HepG2 (cell line): ENCODE data around the gene CPXM2. TPM values are rescaled to one million over a fixed set of nuclear protein-coding genes. Genes with fewer than 3 reads are reported as not detected.

Experiments
- ATAC-seq: fragments of 200-7000 bp; cut with Tn5 transposase; 3 replicates; pipeline ENCODE4 v1.9.1; 2020; ENCODE audit warnings: mild to moderate bottlenecking, moderate library complexity
- BruUV-seq: library from RNA; stranded (reverse); fragments of 400-500 nt; replicated peaks from 2 replicates; lab custom pipeline; 2021; lab: Mats Ljungman, UMichigan
- CTCF ChIA-PET: fragments of 300-600 bp; formaldehyde crosslinking; extraction: SDS; loops from one replicate; lab custom pipeline; 2021; ENCODE audit warnings: low total read pairs, inconsistent platforms, low intra/inter-chr PET ratio; lab: Yijun Ruan, JAX
- POLR2A ChIA-PET: fragments of 350-600 bp; sonication (Branson Sonifier 250); formaldehyde crosslinking; loops from one replicate; lab custom pipeline; 2020; ENCODE audit warnings: antibody characterized with exemption, inconsistent platforms; lab: Yijun Ruan, JAX
- DNase-seq: peaks from one replicate; pipeline ENCODE4 v3.0.0-alpha.2; 2015; ENCODE audit warnings: low spot score
- FAIRE-seq: peaks from 3 replicates; lab custom pipeline; 2011; peaks lifted over from hg19 to GRCh38; lab: Jason Lieb, UNC
- H2AFZ ChIP-seq: one replicate; pipeline ENCODE4 v1.6.1; 2011; ENCODE audit warnings: low read length, inconsistent platforms
- H3K27ac ChIP-seq: fragments of 300-600 bp; 3 replicates; pipeline ENCODE4 v1.8.0; 2011; ENCODE audit warnings: mixed run types, mild to moderate bottlenecking, mixed read lengths, low read length, inconsistent platforms; ENCODE audit not compliant: insufficient read depth; ENCODE audit errors: extremely low read length
- H3K27me3 ChIP-seq, 2 experiments: fragments of 200-600 bp in 1 of 2; 2 replicates in 1 of 2; 3 replicates in 1 of 2; pipeline versions ENCODE4 v1.6.0 to v1.8.0; 2011; ENCODE audit warnings: low read length in 2 of 2, mild to moderate bottlenecking in 2 of 2, moderate library complexity in 2 of 2, inconsistent platforms in 1 of 2; ENCODE audit not compliant: insufficient read depth in 2 of 2, control insufficient read depth in 1 of 2
- H3K36me3 ChIP-seq, 2 experiments: fragments of 200-600 bp in 1 of 2; replicated peaks in 1 of 2; 2 replicates in 1 of 2; 3 replicates in 1 of 2; pipeline versions ENCODE4 v1.5.1 to v1.8.0; 2011; ENCODE audit warnings: low read length in 2 of 2, inconsistent platforms in 1 of 2; ENCODE audit not compliant: insufficient read depth in 2 of 2, control insufficient read depth in 1 of 2
- H3K4me1 ChIP-seq: 2 replicates; pipeline ENCODE4 v1.5.1; 2012; ENCODE audit warnings: low read length, inconsistent platforms; ENCODE audit not compliant: insufficient read depth
- H3K4me2 ChIP-seq: 2 replicates; pipeline ENCODE4 v1.6.0; 2011; ENCODE audit warnings: low read depth, low read length, inconsistent platforms
- H3K4me3 ChIP-seq, 3 experiments: fragments of 200-600 bp in 1 of 3; sonication (generic), shearing (Covaris generic) in 1 of 3; replicated peaks in 1 of 3; 2 replicates each; pipeline ENCODE4 v1.5.1; 2011 to 2016; ENCODE audit warnings: low read length in 3 of 3, inconsistent platforms in 2 of 3, low read depth in 2 of 3, mild to moderate bottlenecking in 2 of 3, control low read depth in 1 of 3, mixed read lengths in 1 of 3; ENCODE audit not compliant: insufficient read depth in 1 of 3
- H3K79me2 ChIP-seq: one replicate; pipeline ENCODE4 v1.6.1; 2011; ENCODE audit warnings: low read length, inconsistent platforms; ENCODE audit not compliant: insufficient read depth
- H3K9ac ChIP-seq: 2 replicates; pipeline ENCODE4 v1.6.0; 2011; ENCODE audit warnings: mild to moderate bottlenecking, low read depth, low read length, inconsistent platforms; ENCODE audit not compliant: insufficient read depth
- H3K9me3 ChIP-seq: 2 replicates; pipeline ENCODE4 v1.5.1; 2012; ENCODE audit warnings: mild to moderate bottlenecking, low read length
- H4K20me1 ChIP-seq: 2 replicates; pipeline ENCODE4 v1.6.0; 2011; ENCODE audit warnings: inconsistent platforms, mild to moderate bottlenecking, low read length, moderate library complexity; ENCODE audit not compliant: insufficient read depth
- ARID4A ChIP-seq: sonication (generic); formaldehyde crosslinking; IDR thresholded peaks from 2 replicates; pipeline ENCODE4 v1.5.0; 2020; ENCODE audit warnings: mild to moderate bottlenecking, missing genetic modification reagents, borderline replicate concordance
- BORCS8-MEF2B ChIP-seq: sonication (generic); formaldehyde crosslinking; IDR thresholded peaks from 2 replicates; pipeline ENCODE4 v1.8.0; 2022; ENCODE audit warnings: mild to moderate bottlenecking, missing genetic modification reagents
- BRF2 ChIP-seq: sonication (generic); formaldehyde crosslinking; IDR thresholded peaks from 2 replicates; pipeline ENCODE4 v1.8.1; 2022; ENCODE audit warnings: mild to moderate bottlenecking, missing genetic modification reagents
- FOXP1 ChIP-seq, 2 experiments: fragments of 450-650 bp in 1 of 2; IDR thresholded peaks; 2 replicates each; pipeline ENCODE4 v1.6.1; 2017 to 2018; ENCODE audit warnings: antibody characterized with exemption in 1 of 2
- HNRNPK ChIP-seq: fragments of 200-400 bp; formaldehyde crosslinking; IDR thresholded peaks from 2 replicates; pipeline ENCODE4 v1.6.1; 2018; ENCODE audit warnings: low read length, low read depth, moderate library complexity, mild to moderate bottlenecking; ENCODE audit not compliant: poor library complexity, severe bottlenecking
- MLXIP ChIP-seq: sonication (generic); formaldehyde crosslinking; IDR thresholded peaks from 2 replicates; pipeline ENCODE4 v1.9.0; 2021; ENCODE audit warnings: missing genetic modification reagents, borderline replicate concordance
- WIZ ChIP-seq: sonication (generic); formaldehyde crosslinking; IDR thresholded peaks from 2 replicates; pipeline ENCODE4 v1.5.1; 2020; ENCODE audit warnings: mild to moderate bottlenecking, missing genetic modification reagents
- ZFP41 ChIP-seq: sonication (generic); formaldehyde crosslinking; IDR thresholded peaks from 2 replicates; pipeline ENCODE4 v1.4.0; 2020; ENCODE audit warnings: mild to moderate bottlenecking, missing genetic modification reagents, borderline replicate concordance
- ZNF124 ChIP-seq: sonication (generic); formaldehyde crosslinking; IDR thresholded peaks from 2 replicates; pipeline ENCODE4 v1.4.0; 2020; ENCODE audit warnings: missing genetic modification reagents
- ZNF703 ChIP-seq: sonication (generic); formaldehyde crosslinking; IDR thresholded peaks from 2 replicates; pipeline ENCODE4 v1.5.1; 2020; ENCODE audit warnings: missing genetic modification reagents, mild to moderate bottlenecking, moderate library complexity, borderline replicate concordance
- ZNF770 ChIP-seq: sonication (generic); formaldehyde crosslinking; IDR thresholded peaks from 2 replicates; pipeline ENCODE4 v1.5.0; 2020; ENCODE audit warnings: mild to moderate bottlenecking, missing genetic modification reagents
- ZNF784 ChIP-seq: sonication (generic); formaldehyde crosslinking; IDR thresholded peaks from 2 replicates; pipeline ENCODE4 v1.5.1; 2020; ENCODE audit warnings: missing genetic modification reagents, mild to moderate bottlenecking, borderline replicate concordance
- ZSCAN29 ChIP-seq: sonication (generic); formaldehyde crosslinking; conservative IDR thresholded peaks from 2 replicates; pipeline ENCODE4 v1.4.0; 2020; ENCODE audit warnings: mild to moderate bottlenecking, missing genetic modification reagents
- WGBS: methylation state at CpG from one replicate; pipeline ENCODE4 v1.1.6; 2017; ENCODE audit warnings: low lambda C conversion rate; 5-methylcytosine and 5-hydroxymethylcytosine counted together
- in situ Hi-C: cut with HindIII; loops from 2 replicates; pipeline ENCODE4 v1.10.0; 2017; ENCODE audit warnings: low pct_unique_long_range_greater_than_20kb; ENCODE audit not compliant: extremely low pct_ligation_motif_present
- intact Hi-C: fragments of 100-400 bp; cut with micrococcal nuclease; formaldehyde crosslinking; loops from one replicate; pipeline ENCODE4 v1.10.0; 2022; ENCODE audit not compliant: unreplicated experiment
- polyA plus RNA-seq, 8 experiments: library from polyadenylated mRNA; depleted of rRNA in 3 of 8; stranded (reverse) in 7 of 8; unstranded in 1 of 8; fragments of >200 nt; fragmentation: Illumina TruSeq in 4 of 8; extraction: Trizol in 4 of 8; gene quantifications; 2 replicates each; pipeline versions ENCODE4 v1.2.1 to v1.2.3, GENCODE V29; 2011 to 2016; ENCODE audit warnings: low read depth in 4 of 8, missing spikeins in 1 of 8, mixed read lengths in 1 of 8; ENCODE audit not compliant: insufficient read depth in 1 of 8
- total RNA-seq, 5 experiments: library from RNA; depleted of rRNA; stranded (reverse); fragments of >200 nt; fragmentation: Illumina TruSeq; extraction: Trizol; gene quantifications; 2 replicates each; pipeline ENCODE4 v1.2.3, GENCODE V29; 2016; ENCODE audit warnings: low read depth in 1 of 5

CPXM2 gene
- total and polyA plus RNA-seq, 2 of the 13 experiments (the other 11 are each of a cell fraction or from before 2014, with no cell fraction given) = 0.03 TPM; not detected in 1

- WGBS = 6% methylated on average over 3 of the region's 7 CpGs
- H3K79me2 ChIP-seq = no peaks in the 10 kb centered on the region
- no peak overlapping the region for H2AFZ ChIP-seq
- DNase-seq (no peak), ATAC-seq (no peak), FAIRE-seq (no peak)
- H3K4me2 ChIP-seq = no peak overlapping the region
- H3K4me3 ChIP-seq = no peak overlapping the region
- ChIA-PET CTCF (no interaction called here), POLR2A (no interaction called here)
- no peaks in the 10 kb centered on the region for H3K4me1 ChIP-seq
- H3K9ac ChIP-seq = no peak overlapping the region
- in situ Hi-C loops (no loop called here), intact Hi-C loops (no loop called here)
- no TSS peak for BruUV-seq
- H4K20me1 ChIP-seq = no peaks in the 10 kb centered on the region
- no peaks in the 10 kb centered on the region for H3K9me3 ChIP-seq
- H3K27me3 ChIP-seq = peaks cover 0 to 7% of the 10 kb centered on the region in 2 experiments; a peak in 1 of 5 replicates
- H3K36me3 ChIP-seq = no peaks in the 10 kb centered on the region
- H3K27ac ChIP-seq = no peak overlapping the region
- TF ChIP-seq ZNF703 (CRISPR knock-in tag) (no peak), MLXIP (CRISPR knock-in tag) (no peak), BRF2 (CRISPR knock-in tag) (no peak), ZNF770 (no peak), ZNF784 (CRISPR knock-in tag) (no peak), WIZ (no peak), ZSCAN29 (no peak), FOXP1 (IDR thresholded peaks at IDR 0.05) (no peak), FOXP1 (CRISPR knock-in tag; IDR thresholded peaks at IDR 0.05) (no peak), HNRNPK (no peak), ZFP41 (CRISPR knock-in tag) (no peak), BORCS8-MEF2B (CRISPR knock-in tag) (no peak), ZNF124 (CRISPR knock-in tag) (no peak), ARID4A (CRISPR knock-in tag) (no peak)
Observed at GRCh38 chr10:123939591-123939990, 48.0 kb upstream of the CPXM2 start.
